ENCODE measurements around the gene BHLHE23.

DNA sequence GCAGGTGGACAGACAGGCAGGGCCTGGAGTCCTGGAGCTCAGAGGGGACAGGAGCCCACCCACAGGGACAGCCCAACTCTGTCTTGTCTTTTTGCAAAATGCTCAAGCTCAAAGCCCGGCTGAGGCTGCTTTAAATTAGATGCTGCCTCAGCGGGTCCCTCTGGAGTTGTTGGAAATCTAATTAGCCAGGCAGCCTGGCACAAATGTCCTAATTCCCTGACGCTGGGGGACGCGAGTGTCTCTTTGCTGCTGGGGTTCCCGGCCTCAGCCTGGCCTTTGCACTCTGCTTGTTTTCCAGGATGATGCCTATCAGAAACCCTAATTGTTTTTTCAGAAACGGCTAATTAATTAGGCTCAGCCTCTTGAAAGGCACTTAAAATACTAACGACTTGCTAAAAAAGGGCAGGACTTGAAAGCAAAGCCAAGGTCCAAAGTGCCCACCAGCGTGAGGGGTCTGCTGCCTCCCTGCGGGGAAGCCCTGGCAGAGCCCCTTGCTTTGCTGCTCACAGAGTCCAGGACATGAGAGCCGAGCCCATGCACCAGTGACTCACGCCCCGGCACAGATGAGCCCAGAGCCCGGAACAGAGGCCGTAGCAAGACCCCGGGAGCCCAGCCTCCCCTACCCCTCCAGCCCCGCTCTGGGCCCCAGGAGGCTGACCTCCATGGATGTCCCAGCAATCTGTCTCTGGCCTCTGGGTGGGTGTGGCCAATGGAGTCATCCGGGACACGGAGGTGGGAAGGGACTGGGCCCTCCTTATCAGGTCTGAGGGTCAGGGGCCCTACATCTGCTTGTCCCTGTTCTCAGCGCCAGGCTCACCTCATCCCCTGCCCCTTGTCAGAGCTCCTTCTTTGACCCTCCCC lies 46.0 kb upstream of the BHLHE23 start:
- TF ChIP-seq, protein P1, sequence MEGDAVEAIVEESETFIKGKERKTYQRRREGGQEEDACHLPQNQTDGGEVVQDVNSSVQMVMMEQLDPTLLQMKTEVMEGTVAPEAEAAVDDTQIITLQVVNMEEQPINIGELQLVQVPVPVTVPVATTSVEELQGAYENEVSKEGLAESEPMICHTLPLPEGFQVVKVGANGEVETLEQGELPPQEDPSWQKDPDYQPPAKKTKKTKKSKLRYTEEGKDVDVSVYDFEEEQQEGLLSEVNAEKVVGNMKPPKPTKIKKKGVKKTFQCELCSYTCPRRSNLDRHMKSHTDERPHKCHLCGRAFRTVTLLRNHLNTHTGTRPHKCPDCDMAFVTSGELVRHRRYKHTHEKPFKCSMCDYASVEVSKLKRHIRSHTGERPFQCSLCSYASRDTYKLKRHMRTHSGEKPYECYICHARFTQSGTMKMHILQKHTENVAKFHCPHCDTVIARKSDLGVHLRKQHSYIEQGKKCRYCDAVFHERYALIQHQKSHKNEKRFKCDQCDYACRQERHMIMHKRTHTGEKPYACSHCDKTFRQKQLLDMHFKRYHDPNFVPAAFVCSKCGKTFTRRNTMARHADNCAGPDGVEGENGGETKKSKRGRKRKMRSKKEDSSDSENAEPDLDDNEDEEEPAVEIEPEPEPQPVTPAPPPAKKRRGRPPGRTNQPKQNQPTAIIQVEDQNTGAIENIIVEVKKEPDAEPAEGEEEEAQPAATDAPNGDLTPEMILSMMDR (IDR thresholded peaks at IDR 0.05), result no peak
- TF ChIP-seq POLR2AphosphoS5 (IDR thresholded peaks at IDR 0.05), result no peak
